ENCODE data around the gene DMKN.

The DMKN gene

GRCh38 chr19:35549174-35549788 is 35.8 kb upstream of the DMKN start:
- DNase-seq, result peak; percentile 58 to 75

- no peak for DNase-seq
Observed at GRCh38 chr19:35546532-35546931, 33.1 kb upstream of the DMKN start.

DNA sequence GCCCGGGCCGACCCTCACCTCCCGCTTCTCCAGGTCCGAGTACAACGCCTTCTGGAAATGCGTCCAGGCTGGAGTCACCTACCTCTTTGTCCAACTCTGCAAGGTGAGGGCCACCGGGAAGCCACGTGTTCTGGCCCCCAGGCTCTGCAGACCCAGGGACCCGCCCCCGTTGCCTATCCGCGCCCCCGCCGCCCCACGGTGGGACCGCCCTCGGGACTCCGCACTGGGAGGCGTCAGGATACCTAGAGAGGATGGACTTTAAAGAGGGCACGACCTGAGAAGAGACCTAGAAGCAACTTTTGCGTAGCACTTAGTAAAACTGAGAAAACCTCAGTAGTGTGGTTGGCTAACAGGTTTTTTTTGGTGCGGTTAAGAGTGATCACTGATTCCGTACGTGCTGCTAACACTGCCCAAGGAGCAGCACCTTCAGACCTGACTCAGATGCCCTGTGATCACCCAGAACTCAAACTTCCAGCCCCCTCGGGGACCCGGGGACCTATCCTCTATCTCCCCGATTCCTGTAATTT is 32.5 kb upstream of the DMKN start:
- peak; percentile 22 to 60 for DNase-seq

DNA sequence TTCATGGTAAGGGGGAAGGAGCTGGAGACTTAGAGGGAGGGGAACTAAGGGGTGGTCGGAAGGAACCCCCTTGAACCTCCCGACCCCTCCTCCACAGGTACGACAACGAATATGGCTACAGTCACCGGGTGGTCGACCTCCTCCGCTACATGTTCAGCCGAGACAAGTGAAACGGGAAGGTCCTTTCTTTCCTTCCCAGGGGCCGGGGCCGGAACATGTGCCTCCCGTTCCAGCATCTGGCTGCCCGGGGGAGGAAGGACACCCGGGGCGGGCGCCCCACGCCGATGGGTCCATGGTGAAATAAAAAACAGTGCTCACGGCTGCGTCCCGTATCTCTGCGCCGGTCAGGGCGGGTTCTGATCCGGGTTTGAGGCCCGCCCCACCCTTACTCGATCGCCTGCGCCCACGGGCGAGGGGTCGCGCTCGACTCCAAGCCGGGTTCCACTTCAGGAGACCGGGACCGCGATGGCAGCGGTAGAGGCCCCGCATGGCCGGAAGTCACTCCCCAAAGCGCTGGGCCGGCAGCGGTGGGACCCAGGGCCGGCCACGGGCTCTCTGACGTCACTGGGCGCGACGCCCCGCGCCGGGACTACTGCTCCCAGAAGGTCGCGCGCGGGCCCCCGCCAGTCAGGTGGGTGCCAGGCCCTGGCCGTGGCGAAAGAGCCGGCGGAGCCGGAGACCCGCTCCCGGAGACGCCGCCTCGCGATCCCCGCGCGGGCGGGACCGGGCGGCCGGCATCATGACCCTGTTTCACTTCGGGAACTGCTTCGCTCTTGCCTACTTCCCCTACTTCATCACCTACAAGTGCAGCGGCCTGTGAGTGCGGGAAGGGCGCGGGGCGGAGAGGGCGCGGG is 31.8 kb upstream of the DMKN start, which contains the start of gene TMEM147:
Gene TMEM147 (plus strand): TSS at position 626 of the 854 bp plus-strand sequence. CDS start 114 bp downstream, at position 740.
- peak; percentile 79 to 85 for DNase-seq

- no peak for DNase-seq
Observed at GRCh38 chr19:35544110-35544802, 30.8 kb upstream of the DMKN start.

- no peak for DNase-seq
Observed at GRCh38 chr19:35543280-35544109, 30.0 kb upstream of the DMKN start.

GRCh38 chr19:35542209-35542608 is 28.8 kb upstream of the DMKN start:
- no peak for DNase-seq

DNA sequence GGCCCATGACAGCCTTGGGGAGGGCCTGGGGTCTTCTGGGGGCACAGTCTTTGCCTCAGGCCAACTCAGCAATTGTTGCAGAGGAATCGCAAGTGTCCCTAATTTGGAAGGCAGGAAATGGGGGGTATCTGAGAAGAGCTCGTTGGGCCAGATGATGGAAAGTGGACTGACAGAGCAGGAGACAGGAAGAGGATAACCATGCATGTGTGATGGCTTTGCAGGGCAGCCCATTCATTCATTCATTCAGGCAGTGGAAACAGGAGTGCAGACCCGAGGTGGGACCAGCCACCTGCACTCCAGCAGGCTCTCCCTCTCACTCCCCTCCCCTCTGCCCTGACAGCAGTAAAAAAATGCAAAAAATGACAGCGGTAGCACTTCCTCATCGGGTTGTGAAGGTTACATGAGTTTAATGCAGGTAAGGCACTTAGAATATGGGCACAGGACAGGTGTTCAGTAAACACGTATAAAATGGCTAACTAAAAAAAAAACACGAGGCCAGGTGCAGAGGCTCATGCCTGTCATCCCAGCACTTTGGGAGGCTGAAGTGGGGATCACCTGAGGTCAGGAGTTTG is 27.0 kb upstream of the DMKN start:
- no peak for DNase-seq

DNA sequence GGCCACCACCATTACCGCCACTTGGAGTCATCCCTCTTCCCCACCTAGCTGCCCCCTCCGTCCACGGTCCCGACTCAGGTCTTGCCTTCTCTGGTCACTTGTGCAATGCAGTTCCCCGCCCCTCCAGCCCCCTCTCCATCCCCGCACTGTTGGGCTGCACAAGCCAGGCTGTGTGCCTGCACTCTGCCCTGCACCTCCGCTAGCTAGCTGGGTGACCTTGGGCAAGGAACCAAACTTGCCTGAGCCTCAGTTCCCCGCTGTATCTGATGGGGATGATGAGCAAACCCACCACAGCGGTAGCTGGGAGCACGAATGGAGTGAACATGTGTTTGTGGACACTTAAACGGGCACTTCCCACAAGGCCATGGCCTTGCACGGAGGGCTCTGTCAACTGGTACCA is 26.4 kb upstream of the DMKN start:
- no peak for DNase-seq

- DNase-seq, result no peak
Observed at GRCh38 chr19:35539314-35539713, 25.9 kb upstream of the DMKN start.

GRCh38 chr19:35534803-35535480 is 21.5 kb upstream of the DMKN start:
- no peak for DNase-seq

- DNase-seq, result peak; percentile 32 to 49
Observed at GRCh38 chr19:35533822-35534392, 20.5 kb upstream of the DMKN start.

DNA sequence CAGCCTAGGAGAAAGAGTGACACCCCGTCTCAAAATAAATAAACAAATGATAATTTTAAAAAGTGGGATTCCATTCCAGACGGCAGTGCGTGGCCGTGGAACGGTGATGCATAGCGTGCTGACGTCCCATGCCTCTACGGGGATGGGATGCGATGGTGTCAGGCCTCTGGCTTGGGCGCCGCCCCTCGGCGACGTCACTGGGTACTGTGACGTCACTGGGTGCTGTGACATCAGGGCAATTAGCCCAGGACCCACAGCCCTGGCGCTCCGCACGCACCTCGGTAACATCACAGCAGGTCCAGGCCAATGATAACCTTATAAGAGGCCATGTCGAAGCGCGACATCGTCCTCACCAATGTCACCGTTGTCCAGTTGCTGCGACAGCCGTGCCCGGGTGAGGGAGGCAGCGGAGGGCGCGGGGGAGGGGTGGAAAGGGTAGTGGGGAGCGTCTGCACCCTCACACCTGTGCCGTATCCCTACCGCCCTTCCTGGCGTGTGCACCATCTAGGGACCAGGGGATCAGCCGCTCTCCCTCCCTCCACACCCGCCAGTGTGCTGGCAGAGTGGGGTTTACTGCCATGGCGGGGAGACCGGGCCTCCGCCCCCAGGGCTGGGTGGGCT is 19.9 kb upstream of the DMKN start, which contains the start of gene GAPDHS:
Gene GAPDHS (plus strand): TSS at position 256 of the 621 bp plus-strand sequence. CDS start 72 bp downstream, at position 328.
- DNase-seq, result no peak

GRCh38 chr19:35531291-35531690 is 17.8 kb upstream of the DMKN start:
- no peak for DNase-seq

- DNase-seq, result no peak
Observed at GRCh38 chr19:35529241-35530218, 16.1 kb upstream of the DMKN start.

GRCh38 chr19:35528218-35529038 is 15.0 kb upstream of the DMKN start, which contains the start of gene SBSN:
Gene SBSN (minus strand): TSS chr19:35528311. CDS start chr19:35528281, 30 bp downstream.
- DNase-seq, result no peak

GRCh38 chr19:35525873-35526272 is 12.4 kb upstream of the DMKN start:
- DNase-seq, result no peak

DNA sequence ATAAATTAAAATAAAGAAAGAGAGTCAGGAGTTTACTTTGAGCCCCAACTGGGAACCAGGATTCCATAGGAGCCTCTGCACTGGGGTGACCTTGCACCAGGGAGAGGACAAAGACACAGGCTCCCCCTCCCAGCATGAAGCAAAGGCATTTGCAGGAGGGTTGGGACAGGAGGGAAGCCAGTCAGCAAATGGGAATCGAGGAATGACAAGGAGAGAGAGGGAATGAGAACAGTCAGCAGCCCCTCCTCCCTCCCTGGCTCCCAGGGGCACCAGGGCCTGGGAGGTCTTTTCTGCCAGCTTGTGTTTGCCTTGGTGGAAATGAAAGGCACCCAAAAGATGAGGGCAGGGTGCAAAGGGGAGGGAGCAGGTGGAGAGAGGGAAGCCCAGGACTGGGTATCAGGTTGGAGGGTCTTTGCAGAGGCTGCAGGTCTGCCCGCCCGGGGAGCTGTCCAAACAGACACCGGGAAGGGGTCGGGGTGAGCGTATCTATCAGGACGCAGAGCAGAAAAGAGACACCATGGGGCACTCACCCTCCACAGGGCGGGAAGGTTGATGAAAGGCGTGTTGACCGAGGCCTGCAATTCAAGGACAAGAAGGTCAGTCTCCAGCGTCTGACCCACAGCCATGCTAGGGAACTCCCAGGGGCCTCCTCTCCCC is 10.9 kb upstream of the DMKN start:
- no peak for DNase-seq

All from CD4-positive, alpha-beta T cell treated with Interferon alpha-2 for 1 hour (primary cell).